CD4-positive, alpha-beta memory T cell (primary cell): Measurements from ENCODE around the gene GSAP. TPM values are rescaled to one million over a fixed set of nuclear protein-coding genes. Genes with fewer than 3 reads are reported as not detected.

Source experiments
- CTCF ChIA-PET: fragments of 350-600 bp; sonication (Branson Sonifier 250); formaldehyde crosslinking; loops from one replicate; lab custom pipeline; 2021; ENCODE audit warnings: inconsistent platforms; ENCODE audit not compliant: partially characterized antibody; lab: Charles Lee
- POLR2A ChIA-PET: fragments of 350-600 bp; sonication (Branson Sonifier 250); formaldehyde crosslinking; loops from one replicate; lab custom pipeline; 2021; ENCODE audit not compliant: partially characterized antibody; lab: Charles Lee
- DNase-seq, 5 donors: peaks; one replicate each; pipeline versions ENCODE4 v3.0.0 to v3.0.0-alpha.2; 2020 to 2022; ENCODE audit warnings: mixed read lengths in 1 of 5
- H3K27ac ChIP-seq: one replicate; pipeline ENCODE4 v1.7.0; 2013; ENCODE audit warnings: low read depth, low read length
- H3K27me3 ChIP-seq: 2 replicates; pipeline ENCODE4 v1.7.0; 2013; ENCODE audit warnings: mild to moderate bottlenecking, low read length, moderate library complexity; ENCODE audit not compliant: insufficient read depth
- H3K36me3 ChIP-seq: 2 replicates; pipeline ENCODE4 v1.7.0; 2013; ENCODE audit warnings: mild to moderate bottlenecking, low read length, moderate library complexity; ENCODE audit not compliant: insufficient read depth
- H3K4me1 ChIP-seq: 2 replicates; pipeline ENCODE4 v1.7.0; 2013; ENCODE audit warnings: mild to moderate bottlenecking, low read length, moderate library complexity; ENCODE audit not compliant: insufficient read depth
- H3K4me3 ChIP-seq, 2 donors: one replicate each; pipeline ENCODE4 v1.7.0; 2013; ENCODE audit warnings: low read length in 2 of 2, mild to moderate bottlenecking in 1 of 2
- H3K9me3 ChIP-seq, 2 donors: one replicate each; pipeline ENCODE4 v1.7.0; 2013; ENCODE audit warnings: low read length in 2 of 2, control low read depth in 1 of 2; ENCODE audit not compliant: control insufficient read depth in 1 of 2
- H3K27ac Mint-ChIP-seq, 7 donors: one replicate each; pipeline ENCODE4 v1.8.0; 2020 to 2021; ENCODE audit warnings: mixed read lengths in 7 of 7, mild to moderate bottlenecking in 6 of 7, inconsistent platforms in 3 of 7, moderate library complexity in 3 of 7
- H3K27me3 Mint-ChIP-seq, 2 donors: one replicate each; pipeline ENCODE4 v1.8.0; 2020 to 2021; ENCODE audit warnings: mixed read lengths in 2 of 2
- H3K36me3 Mint-ChIP-seq, 2 donors: one replicate each; pipeline ENCODE4 v1.8.0; 2020 to 2021; ENCODE audit warnings: mixed read lengths in 2 of 2, inconsistent platforms in 1 of 2, mild to moderate bottlenecking in 1 of 2
- H3K4me1 Mint-ChIP-seq, 4 donors: one replicate each; pipeline ENCODE4 v1.8.0; 2020 to 2021; ENCODE audit warnings: mixed read lengths in 4 of 4, mild to moderate bottlenecking in 1 of 4
- H3K4me3 Mint-ChIP-seq, 8 donors: one replicate each; pipeline ENCODE4 v1.8.0; 2020 to 2021; ENCODE audit warnings: mixed read lengths in 8 of 8, mild to moderate bottlenecking in 7 of 8, moderate library complexity in 6 of 8, inconsistent platforms in 3 of 8
- H3K9me3 Mint-ChIP-seq, 8 donors: one replicate each; pipeline ENCODE4 v1.8.0; 2020 to 2021; ENCODE audit warnings: mixed read lengths in 8 of 8, mild to moderate bottlenecking in 5 of 8, inconsistent platforms in 3 of 8, moderate library complexity in 1 of 8
- intact Hi-C: fragments of 100-400 bp; cut with micrococcal nuclease; formaldehyde crosslinking; loops from one replicate; pipeline ENCODE4 v1.15.1; 2023
- polyA plus RNA-seq, 2 donors: library from polyadenylated mRNA; unstranded; fragments of 300-500 nt; fragmentation: Illumina TruSeq; gene quantifications; one replicate each; pipeline ENCODE4 v1.2.3, GENCODE V29; 2021
- total RNA-seq, 2 experiments: library from RNA; stranded (reverse); gene quantifications; one replicate each; pipeline ENCODE4 v1.2.3, GENCODE V29; 2021

GSAP gene
- total and polyA plus RNA-seq, 4 experiments from 2014 or later = 9.4 to 22.0 (median 16.5) TPM

- H3K27ac ChIP-seq = no peak overlapping the region
- H3K9me3 Mint-ChIP-seq = peaks cover 0 to 3% (median 0%) of the 10 kb centered on the region in 8 donors
- no peaks in the 10 kb centered on the region for H3K9me3 ChIP-seq
- POLR2A ChIA-PET = interaction anchor here (1.0 kb wide), 1 partner anchor 11 kb away, joined by 3 read pairs; no protein-coding TSS in a partner anchor
- H3K4me3 Mint-ChIP-seq = no peak overlapping the region
- no peaks in the 10 kb centered on the region for H3K4me1 ChIP-seq
- H3K27me3 ChIP-seq = no peaks in the 10 kb centered on the region
- CTCF ChIA-PET = interaction anchor here (1.7 kb wide), 1 partner anchor 15 kb away, joined by 6 read pairs; no protein-coding TSS in a partner anchor
- DNase-seq = no peak
- intact Hi-C loops = no loop called here
- H3K36me3 Mint-ChIP-seq = peaks cover 79 to 83% of the 10 kb centered on the region in 2 donors
- no peaks in the 10 kb centered on the region for H3K27me3 Mint-ChIP-seq
- H3K4me3 ChIP-seq = no peak overlapping the region
- peaks cover 3% of the 10 kb centered on the region for H3K36me3 ChIP-seq
- no peak overlapping the region for H3K27ac Mint-ChIP-seq
- no peaks in the 10 kb centered on the region for H3K4me1 Mint-ChIP-seq
Measured at GRCh38 chr7:77316219-77316978, 99.8 kb downstream of the GSAP start.

GRCh38 chr7:77315182-77315591, 101.0 kb downstream of the GSAP start:
- Histone ChIP-seq H3K9me3 (no peaks in the 10 kb centered on the region), H3K36me3 (peaks cover 3% of the 10 kb centered on the region), H3K27ac (no peak overlapping the region), H3K27me3 (no peaks in the 10 kb centered on the region), H3K4me3 (no peak overlapping the region), H3K4me1 (no peaks in the 10 kb centered on the region)
- Mint-ChIP-seq H3K36me3 (peaks cover 81 to 85% of the 10 kb centered on the region in 2 donors), H3K4me1 (no peaks in the 10 kb centered on the region), H3K27me3 (no peaks in the 10 kb centered on the region), H3K27ac (no peak overlapping the region), H3K4me3 (no peak overlapping the region), H3K9me3 (peaks cover 0 to 3% (median 0%) of the 10 kb centered on the region in 8 donors)
- ChIA-PET POLR2A (no interaction called here), CTCF (interaction anchor here (1.7 kb wide), 1 partner anchor 17 kb away, joined by 6 read pairs; no protein-coding TSS in a partner anchor)
- DNase-seq = no peak
- intact Hi-C loops = no loop called here

- ChIA-PET POLR2A (no interaction called here), CTCF (no interaction called here)
- no peak overlapping the region for H3K4me3 Mint-ChIP-seq
- Histone ChIP-seq H3K36me3 (peaks cover 3% of the 10 kb centered on the region), H3K4me1 (no peaks in the 10 kb centered on the region), H3K4me3 (no peak overlapping the region), H3K9me3 (no peaks in the 10 kb centered on the region), H3K27me3 (no peaks in the 10 kb centered on the region), H3K27ac (no peak overlapping the region)
- no peaks in the 10 kb centered on the region for H3K9me3 Mint-ChIP-seq
- H3K27ac Mint-ChIP-seq = no peak overlapping the region
- DNase-seq = no peak
- peaks cover 77 to 78% of the 10 kb centered on the region in 2 donors for H3K36me3 Mint-ChIP-seq
- no peaks in the 10 kb centered on the region for H3K27me3 Mint-ChIP-seq
- intact Hi-C loops = no loop called here
- no peaks in the 10 kb centered on the region for H3K4me1 Mint-ChIP-seq
Measured at GRCh38 chr7:77313876-77314480, 102.2 kb downstream of the GSAP start.

- H3K9me3 ChIP-seq = no peaks in the 10 kb centered on the region
- H3K27me3 ChIP-seq = no peaks in the 10 kb centered on the region
- no peak overlapping the region for H3K27ac Mint-ChIP-seq
- H3K36me3 ChIP-seq = peaks cover 3% of the 10 kb centered on the region
- ChIA-PET CTCF (interaction anchor here (1.2 kb wide), 1 partner anchor 15 kb away, joined by 4 read pairs; no protein-coding TSS in a partner anchor), POLR2A (no interaction called here)
- H3K9me3 Mint-ChIP-seq = no peaks in the 10 kb centered on the region
- no peaks in the 10 kb centered on the region for H3K27me3 Mint-ChIP-seq
- no peak overlapping the region for H3K27ac ChIP-seq
- H3K4me1 Mint-ChIP-seq = no peaks in the 10 kb centered on the region
- no peak overlapping the region for H3K4me3 ChIP-seq
- H3K36me3 Mint-ChIP-seq = peaks cover 74 to 75% of the 10 kb centered on the region in 2 donors
- intact Hi-C loops = no loop called here
- H3K4me1 ChIP-seq = no peaks in the 10 kb centered on the region
- H3K4me3 Mint-ChIP-seq = no peak overlapping the region
- DNase-seq = no peak
Measured at GRCh38 chr7:77313085-77313484, 103.1 kb downstream of the GSAP start.

- H3K36me3 ChIP-seq = no peaks in the 10 kb centered on the region
- H3K27me3 ChIP-seq = no peaks in the 10 kb centered on the region
- Mint-ChIP-seq H3K9me3 (peaks cover 0 to 5% (median 0%) of the 10 kb centered on the region in 8 donors), H3K36me3 (peaks cover 71 to 76% of the 10 kb centered on the region in 2 donors), H3K27me3 (no peaks in the 10 kb centered on the region), H3K27ac (no peak overlapping the region), H3K4me1 (no peaks in the 10 kb centered on the region), H3K4me3 (no peak overlapping the region)
- ChIA-PET CTCF (no interaction called here), POLR2A (no interaction called here)
- no peak overlapping the region for H3K4me3 ChIP-seq
- no peaks in the 10 kb centered on the region for H3K9me3 ChIP-seq
- H3K4me1 ChIP-seq = no peaks in the 10 kb centered on the region
- intact Hi-C loops = no loop called here
- DNase-seq = no peak
- no peak overlapping the region for H3K27ac ChIP-seq
Measured at GRCh38 chr7:77310982-77311381, 105.2 kb downstream of the GSAP start.

GRCh38 chr7:77309714-77310220, 106.4 kb downstream of the GSAP start:
- Mint-ChIP-seq H3K9me3 (peaks cover 0 to 15% (median 5%) of the 10 kb centered on the region in 8 donors), H3K4me3 (no peak overlapping the region), H3K36me3 (peaks cover 68 to 79% of the 10 kb centered on the region in 2 donors), H3K27me3 (no peaks in the 10 kb centered on the region), H3K27ac (no peak overlapping the region), H3K4me1 (no peaks in the 10 kb centered on the region)
- no peak overlapping the region for H3K27ac ChIP-seq
- CTCF ChIA-PET = no interaction called here
- no peak for DNase-seq
- intact Hi-C loops = no loop called here
- H3K4me3 ChIP-seq = no peak overlapping the region
- H3K4me1 ChIP-seq = no peaks in the 10 kb centered on the region
- no peaks in the 10 kb centered on the region for H3K27me3 ChIP-seq
- no peaks in the 10 kb centered on the region for H3K36me3 ChIP-seq
- POLR2A ChIA-PET = no interaction called here
- no peaks in the 10 kb centered on the region for H3K9me3 ChIP-seq

GRCh38 chr7:77308792-77309191, 107.4 kb downstream of the GSAP start:
- Histone ChIP-seq H3K4me3 (no peak overlapping the region), H3K27me3 (no peaks in the 10 kb centered on the region), H3K27ac (no peak overlapping the region), H3K36me3 (no peaks in the 10 kb centered on the region), H3K4me1 (no peaks in the 10 kb centered on the region), H3K9me3 (no peaks in the 10 kb centered on the region)
- H3K9me3 Mint-ChIP-seq = peaks cover 0 to 25% (median 14%) of the 10 kb centered on the region in 8 donors
- ChIA-PET POLR2A (no interaction called here), CTCF (no interaction called here)
- H3K4me3 Mint-ChIP-seq = no peak overlapping the region
- peaks cover 65 to 79% of the 10 kb centered on the region in 2 donors for H3K36me3 Mint-ChIP-seq
- no peaks in the 10 kb centered on the region for H3K4me1 Mint-ChIP-seq
- no peaks in the 10 kb centered on the region for H3K27me3 Mint-ChIP-seq
- intact Hi-C loops = no loop called here
- DNase-seq = no peak
- no peak overlapping the region for H3K27ac Mint-ChIP-seq
